Stimulated activated CD4-positive, alpha-beta T cell treated with anti-CD3 and anti-CD28 coated beads, TNF-alpha, amount 100 ng/mL, for 1 hour (primary cell): ENCODE measurements around the gene HSBP1L1.

Source experiments
- DNase-seq, 3 donors: peaks; one replicate each; pipeline ENCODE4 v3.0.0-alpha.2; 2020; ENCODE audit warnings: low read depth in 3 of 3, low spot score in 1 of 3

Gene HSBP1L1

DNA sequence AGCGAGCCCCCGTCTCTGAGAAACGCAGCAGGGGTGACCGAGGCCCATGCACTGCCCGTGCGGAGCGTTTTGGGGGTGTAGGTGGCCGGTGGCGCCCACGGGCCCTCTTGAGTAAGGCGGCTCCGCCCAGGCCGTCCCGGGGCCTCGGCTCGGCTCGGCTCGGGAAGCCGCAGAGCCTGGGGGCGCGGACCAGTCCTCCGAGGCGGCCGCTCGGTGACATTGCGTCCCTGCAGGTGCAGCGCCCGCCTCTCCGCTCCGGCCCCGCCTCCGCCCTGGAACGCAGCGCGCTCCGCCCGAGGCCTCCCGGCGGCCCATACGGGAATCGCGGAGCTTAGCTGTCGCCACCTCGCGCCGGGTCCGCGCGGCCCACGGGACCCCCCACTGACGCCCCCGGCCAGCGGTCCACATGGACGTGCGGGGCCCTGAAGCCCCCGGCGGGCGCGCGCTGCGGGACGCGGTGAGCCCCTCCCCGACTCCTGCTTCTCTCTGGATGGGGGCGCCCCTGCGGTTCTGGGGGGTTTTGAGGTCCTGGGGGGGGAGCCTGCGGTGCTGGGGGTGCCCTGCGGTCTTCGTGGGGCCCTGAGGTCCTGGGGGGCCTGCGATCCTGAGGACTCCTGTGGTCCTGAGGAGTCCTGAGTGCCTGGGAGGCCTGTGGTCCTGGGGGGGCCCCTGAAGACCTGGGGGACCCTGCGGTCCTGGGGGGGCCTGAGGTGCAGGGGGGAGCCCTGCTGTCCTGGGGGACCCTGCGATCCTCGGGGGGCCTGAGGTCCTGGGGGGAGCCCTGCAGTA is at the start of gene HSBP1L1:
Gene HSBP1L1, plus strand, starts transcription at position 314 of the 789 bp plus-strand sequence. Its CDS starts 93 bp downstream, at position 407.
- peak in 2 of 3 donors; percentile 26 to 38 for DNase-seq

DNA sequence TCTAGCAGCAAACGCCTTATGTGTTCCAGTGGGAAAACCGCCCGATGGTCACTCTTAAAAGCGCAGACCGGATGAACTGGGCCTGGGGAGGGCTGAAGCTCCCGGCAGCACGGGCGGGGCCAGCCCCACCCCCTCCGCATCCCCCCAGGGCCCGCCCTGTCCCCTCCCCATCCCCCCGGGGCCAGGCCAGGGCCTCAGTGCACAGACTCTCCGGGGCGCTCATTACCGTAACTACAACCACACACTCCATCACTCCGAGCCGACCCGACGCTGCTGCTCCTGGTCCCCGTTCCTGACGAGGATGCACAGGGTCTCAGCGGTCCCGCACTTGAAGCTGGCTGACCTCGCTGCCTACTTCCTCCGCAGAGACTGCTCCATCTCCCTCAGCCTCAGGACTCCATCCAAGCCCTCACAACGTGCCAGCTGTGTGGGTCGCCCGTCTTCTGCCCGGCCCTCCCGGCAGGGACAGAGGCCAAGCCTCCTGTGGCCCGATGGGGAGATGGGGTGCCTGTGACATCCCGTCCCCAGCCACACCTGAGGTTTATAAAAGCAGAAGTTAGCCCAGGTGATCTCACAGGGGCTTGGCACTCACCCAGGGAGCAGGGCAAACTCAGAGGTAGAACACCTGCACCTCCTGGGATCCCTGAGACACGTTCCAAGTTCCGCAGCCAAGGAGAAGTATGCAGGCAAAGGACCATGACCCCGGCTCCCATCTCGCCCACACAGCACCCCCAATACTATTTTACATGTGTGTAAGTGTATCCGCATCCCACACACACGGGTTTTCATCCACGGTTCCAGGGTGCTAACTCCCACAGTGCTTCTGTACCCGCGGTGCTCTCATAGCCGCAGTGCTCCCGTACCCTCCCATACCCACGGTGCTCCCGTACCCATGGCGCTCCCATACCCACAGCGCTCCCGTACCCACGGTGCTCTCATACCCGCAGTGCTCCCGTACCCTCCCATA is 49.0 kb upstream of the HSBP1L1 start:
- DNase-seq: no peak

DNA sequence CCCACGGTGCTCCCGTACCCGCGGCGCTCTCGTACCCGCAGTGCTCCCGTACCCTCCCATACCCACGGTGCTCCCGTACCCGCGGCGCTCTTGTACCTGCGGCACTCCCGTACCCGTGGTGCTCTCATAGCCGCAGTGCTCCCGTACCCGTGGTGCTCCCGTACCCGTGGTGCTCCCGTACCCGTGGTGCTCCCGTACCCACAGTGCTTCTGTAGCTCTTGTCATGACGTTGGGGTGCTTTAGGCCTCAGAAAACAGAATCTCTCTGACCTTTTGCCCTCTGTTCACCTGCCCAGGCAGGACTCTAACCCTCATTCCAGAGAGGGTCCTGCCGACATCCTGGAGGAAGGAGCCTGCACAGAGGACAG is 48.3 kb upstream of the HSBP1L1 start:
- DNase-seq: no peak

DNA sequence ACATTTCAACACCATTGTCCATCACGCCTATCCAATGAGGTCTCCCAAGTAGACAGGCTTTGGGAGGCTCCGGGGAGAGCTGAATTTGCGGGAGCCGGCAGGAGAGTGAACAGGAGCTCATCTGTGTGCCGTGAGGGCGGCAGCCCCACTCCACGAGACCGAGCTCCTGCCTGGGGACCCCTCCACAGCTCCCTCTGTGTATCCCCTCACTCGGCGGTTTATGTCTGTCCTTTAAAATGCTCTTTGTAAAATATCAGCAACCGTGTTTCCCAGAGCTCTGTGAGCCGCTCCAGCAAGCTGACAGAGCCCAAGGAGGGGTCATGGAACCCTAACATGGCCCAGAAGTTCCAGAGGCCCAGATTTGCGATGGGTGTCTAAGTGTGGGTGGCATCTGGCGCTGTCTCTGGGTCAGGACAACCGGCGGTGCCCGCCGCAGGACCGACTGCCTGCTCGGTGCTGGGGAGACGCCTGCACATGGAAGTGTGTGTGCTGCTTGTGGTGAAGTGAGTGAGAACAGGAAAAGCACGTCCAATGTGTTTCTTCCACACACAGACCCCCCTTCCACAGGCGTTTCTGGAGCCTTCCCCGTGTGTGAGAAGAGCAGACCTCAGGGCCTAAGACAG is 47.8 kb upstream of the HSBP1L1 start:
- no peak for DNase-seq

DNA sequence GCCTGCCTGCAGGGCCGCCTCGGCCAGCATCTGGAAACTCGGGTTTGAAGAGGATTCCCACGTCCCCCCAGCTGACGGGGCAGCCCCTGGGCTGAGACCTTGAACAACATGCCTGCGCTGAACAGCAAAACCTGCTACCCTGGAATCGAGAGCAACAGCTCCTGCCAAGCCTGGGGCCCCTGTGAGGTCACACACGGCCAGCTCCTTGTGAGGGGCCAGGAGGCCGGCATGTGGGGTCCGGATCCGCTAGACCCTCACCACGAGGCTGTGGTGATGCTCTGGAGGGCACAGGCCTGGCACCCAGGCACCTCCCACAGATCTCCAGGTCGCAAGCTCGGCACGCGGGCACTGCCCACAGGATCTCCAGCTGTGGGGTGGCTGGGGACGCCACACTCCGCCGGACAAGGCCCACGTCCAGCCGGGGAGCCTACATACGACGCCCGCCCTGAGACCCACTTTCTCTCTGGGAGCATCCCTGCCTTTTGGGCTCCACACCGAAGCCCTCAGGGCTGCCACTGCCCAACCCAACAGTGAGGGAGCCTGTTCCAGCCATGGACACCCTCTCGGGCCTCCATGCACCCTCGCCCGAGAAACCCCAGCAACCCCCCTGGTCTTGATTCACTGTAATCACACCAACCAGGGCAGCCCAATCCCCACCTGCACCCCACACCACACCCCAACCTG is 47.1 kb upstream of the HSBP1L1 start:
- DNase-seq: no peak

DNA sequence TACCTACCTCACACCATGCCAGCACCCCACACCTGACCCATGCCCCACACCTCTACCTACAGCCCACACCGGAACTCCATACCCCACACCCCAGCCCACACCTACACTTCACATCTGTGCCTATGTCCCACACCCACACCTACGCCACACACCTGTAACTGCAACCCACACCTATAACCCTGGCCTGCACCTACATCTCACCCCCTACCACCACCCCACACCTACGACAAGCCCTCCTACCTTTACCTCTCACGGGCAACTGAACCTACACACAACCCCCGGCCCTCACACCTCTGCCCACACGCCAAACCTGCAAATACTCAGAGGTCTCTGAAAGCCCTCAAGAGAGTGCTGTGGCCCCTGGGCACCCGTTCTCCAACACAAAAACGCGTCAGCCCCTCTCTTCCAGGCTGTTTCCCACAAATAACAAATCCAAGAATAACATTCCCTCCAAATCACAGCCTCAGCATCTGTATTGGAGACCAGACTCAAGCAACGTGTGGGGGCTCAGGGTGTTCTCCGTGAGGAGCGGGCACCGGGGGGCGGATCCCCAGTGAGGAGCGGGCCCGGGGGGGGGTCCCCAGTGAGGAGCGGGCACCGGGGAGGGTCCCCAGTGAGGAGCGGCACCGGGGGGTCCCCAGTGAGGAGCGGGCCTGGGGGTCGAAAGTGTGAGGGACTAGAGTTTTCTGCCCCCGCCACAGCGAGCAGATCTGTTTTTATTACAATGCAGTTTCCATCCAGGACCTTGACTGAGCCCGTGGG is 46.4 kb upstream of the HSBP1L1 start:
- DNase-seq: no peak

DNA sequence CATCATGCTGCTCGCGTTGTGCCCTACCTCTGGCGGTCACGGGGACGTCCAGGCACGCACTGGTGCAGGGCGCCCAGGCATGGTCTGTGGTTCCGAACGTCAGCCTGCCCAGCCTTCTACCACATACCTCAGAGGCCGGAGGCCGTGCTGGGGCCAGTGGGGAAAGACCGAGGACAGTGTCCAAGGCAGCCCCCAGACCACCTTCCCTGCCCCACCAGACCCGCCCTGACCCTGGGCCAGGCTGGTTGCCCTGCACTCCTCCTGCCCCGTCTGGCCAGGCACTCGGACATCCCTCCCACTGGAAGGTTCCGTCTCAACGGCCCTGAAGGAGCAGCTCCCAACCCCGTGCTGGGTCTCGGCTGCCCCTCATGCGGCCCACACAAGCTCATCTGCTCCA is 45.8 kb upstream of the HSBP1L1 start:
- no peak for DNase-seq

DNA sequence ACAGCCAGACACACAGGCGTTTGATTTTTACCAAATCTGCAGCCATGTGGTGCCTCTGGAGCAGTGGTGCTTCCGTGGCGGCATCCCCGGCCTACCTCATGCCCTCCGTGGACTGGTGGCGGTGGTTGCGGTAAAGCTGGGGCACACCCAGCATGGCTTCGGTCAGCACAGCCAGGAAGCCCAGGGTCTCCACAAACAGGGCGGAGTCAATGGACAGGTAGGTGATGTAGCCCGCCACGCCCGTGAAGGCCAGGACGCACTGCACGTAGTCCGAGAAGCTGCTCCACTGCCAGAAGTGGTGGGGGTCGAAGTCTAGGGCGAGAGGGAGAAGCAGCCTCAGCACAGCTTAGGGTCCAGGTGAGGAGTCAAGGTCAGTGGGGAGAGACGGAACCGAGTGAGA is 45.4 kb upstream of the HSBP1L1 start:
- no peak for DNase-seq

DNA sequence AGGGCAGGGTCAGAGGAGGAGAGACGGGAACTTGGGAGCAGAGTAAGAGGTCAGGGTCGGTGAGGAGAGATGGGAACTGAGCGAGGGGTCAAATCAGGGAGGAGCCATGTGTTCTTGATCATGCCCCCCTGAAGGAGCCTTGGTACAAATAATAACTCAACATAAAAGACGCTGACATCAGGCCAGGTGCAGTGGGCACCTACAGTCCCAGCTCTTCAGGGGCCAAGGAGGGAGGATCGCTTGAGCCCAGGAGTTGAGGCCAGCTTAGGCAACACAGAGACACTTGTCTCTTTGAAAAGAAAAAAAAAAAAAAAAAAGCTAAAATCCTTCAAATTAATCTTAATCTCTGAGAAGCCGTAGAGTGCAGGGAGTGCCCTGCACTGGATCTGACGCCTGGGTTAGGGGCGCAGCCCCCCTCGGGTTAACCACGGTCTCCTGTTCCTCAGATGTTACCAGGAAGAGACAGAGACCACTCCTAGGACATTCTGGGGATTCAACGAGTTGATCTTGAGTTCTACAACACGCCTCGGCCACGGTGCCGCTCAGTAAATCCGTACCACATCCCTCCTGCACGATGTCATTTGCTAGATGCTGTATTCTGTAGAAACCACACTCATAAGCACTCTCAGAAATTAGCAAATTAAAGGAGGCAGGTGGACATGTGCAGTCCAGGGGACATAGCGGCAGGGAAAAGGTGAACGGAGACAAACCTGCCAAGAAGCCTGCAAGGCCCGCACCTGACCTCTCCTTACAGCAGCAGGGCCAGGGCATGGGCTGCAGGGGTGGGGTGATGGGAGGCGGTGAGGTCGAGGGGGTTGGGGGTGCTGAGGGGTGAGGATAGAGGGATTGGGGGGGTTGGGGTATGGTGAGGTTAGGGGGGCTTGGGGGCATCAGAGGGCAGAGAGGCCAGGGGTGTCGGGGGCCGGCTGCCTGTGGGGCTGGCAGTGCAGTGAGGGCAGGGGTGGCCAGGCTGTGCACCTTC is 42.2 kb upstream of the HSBP1L1 start:
- no peak for DNase-seq

DNA sequence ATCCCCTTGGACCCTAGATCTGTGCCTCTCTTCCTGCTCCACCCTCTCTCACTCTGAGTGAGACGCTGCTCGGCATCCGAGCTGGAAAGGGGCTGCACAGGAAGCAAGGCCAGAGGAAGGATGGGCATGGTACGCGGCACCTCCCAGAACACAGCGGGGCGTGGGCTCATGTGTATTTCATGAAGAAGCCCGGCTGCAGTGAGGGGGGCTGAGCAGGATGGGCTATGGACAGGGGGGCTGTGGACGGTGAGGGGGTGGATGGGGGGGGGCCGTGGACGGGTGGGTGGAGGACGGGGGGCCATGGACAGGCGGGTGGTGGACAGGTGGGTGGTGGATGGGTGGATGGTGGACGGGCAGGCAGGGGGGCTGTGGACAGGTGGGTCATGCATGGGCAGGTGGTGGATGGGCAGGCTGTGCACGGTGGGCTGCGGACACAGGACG is 41.5 kb upstream of the HSBP1L1 start:
- no peak for DNase-seq

DNA sequence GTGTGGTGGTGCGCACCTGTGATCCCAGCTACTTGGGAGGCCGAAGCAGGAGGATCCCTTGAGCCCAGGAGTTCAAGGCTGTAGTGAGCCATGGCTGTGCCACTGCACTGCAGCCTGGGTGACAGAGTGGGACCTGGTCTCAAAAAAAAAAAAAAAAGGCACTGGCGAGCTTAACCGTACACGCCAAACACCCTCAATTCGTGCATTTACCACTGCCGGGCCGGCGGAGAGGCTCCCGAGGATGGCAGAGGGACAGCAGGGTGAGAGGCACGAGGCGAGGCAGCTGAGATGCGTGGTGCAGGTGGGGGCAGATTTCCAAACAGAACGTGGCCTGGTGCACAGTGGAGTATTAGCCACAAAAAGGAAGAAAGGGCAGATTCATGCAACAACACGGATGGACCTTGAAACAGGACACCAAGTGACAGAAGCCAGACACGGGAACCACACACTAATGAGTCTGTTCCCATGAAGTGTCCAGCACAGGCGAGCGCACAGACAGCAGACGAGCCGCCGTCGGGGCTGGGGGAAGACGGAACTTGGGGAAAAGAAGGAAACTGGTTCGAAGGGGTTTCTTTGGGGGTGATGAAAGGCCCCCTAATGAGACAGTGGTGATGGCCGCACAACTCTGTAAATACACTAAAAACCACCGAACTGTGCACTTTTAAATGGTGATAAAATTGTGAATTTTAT is 40.4 kb upstream of the HSBP1L1 start:
- no peak for DNase-seq

DNA sequence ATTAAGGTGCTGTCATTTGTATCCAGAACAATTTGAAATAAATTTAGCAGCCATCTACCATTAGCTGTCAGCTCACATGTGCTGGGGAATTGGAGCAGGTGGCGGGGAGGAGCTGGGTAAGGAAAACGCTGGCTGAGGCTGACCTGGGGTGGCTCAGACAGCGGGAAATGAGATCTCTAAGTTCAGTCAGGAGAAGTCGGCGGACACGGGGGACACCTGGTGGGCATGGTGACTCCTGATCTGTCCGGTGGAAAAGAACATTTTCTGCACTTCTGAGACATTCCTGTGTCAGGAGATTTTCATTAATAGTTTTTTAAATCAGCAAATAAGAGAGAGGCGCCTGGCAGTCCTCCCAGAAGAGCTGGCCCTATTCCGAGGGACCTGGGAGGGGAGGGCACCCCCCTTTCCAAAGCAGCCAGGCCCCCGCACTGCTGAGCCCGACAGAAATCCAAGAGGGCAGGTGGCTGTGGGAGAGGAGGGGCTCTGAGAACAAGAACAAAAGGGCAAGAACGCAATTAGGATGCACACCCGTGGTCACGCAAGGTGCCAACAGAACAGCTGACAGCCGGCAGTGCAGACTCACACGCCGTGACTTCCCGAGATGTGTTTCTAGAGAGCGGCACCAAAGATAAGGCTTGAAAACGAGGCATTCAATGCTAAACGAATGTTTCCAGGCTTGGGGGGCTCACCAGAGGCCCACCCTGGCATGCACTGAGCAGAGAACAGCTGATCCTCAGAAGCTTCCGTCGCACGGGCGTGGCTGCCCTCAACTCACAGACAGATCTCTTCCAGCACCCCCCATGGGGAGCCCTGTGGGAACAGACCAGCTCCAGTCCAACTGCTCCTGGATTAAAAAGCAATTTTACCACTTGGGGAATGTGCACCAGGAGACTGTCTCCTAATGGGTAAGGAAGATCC is 39.4 kb upstream of the HSBP1L1 start:
- DNase-seq: no peak

DNA sequence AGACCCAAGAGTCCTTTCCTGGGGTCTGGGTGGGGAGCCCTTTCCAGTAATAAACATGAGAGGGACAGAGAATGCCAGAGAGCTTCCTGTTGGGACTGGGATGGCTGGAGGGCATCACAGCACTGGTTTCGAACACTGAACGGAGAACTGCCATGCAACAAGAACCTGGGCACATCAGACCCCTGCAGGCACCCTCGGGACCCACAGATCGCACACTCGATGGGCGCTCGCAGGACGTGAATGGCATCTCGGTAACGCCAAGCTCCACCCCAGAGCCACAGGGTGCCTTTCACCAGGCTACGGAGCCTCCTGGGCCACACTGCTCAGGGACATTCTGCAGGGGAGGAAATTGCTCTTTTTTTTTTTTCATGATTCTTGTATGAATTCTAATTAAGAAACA is 38.1 kb upstream of the HSBP1L1 start:
- no peak for DNase-seq

DNA sequence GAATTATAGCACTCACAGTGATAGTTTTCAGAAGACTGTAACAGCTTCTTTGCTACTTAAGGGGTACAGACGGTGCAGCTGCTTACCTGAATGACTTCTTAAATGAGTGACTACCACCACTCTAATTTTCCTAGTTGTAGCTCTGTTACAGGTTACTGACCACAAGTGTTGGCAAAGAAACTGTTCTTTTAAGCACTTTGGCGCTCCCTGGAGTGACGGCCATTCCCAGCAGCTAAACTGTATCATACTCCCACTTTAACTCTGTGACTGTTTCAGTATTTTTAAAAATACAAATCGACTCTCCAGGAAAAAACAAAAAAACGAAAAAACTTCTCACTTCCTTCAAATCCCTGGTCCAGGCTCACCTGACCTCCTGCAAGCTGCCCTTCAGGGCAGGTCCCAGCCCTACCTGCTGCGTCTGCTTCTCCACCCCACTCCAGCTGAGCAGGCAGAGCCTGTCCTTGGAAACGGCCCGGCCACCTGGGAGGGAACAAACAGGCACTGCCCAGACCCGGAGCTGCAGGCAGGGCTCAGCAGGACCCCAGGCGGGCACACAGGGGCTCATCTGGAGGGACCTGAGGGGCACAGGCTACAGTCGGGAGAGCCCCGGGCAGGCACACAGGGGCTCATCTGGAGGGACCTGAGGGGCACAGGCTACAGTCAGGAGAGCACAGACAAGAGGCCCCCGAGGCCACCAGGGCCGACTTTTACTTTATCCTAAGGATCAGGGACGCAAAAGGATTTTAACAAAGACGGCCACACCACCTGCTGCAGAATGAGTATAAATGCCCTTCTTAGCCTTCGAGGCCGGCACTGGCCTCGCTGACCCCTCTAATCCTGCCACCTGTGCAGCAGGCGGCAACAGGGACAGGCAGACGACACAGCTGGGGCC is 37.5 kb upstream of the HSBP1L1 start:
- DNase-seq: no peak

DNA sequence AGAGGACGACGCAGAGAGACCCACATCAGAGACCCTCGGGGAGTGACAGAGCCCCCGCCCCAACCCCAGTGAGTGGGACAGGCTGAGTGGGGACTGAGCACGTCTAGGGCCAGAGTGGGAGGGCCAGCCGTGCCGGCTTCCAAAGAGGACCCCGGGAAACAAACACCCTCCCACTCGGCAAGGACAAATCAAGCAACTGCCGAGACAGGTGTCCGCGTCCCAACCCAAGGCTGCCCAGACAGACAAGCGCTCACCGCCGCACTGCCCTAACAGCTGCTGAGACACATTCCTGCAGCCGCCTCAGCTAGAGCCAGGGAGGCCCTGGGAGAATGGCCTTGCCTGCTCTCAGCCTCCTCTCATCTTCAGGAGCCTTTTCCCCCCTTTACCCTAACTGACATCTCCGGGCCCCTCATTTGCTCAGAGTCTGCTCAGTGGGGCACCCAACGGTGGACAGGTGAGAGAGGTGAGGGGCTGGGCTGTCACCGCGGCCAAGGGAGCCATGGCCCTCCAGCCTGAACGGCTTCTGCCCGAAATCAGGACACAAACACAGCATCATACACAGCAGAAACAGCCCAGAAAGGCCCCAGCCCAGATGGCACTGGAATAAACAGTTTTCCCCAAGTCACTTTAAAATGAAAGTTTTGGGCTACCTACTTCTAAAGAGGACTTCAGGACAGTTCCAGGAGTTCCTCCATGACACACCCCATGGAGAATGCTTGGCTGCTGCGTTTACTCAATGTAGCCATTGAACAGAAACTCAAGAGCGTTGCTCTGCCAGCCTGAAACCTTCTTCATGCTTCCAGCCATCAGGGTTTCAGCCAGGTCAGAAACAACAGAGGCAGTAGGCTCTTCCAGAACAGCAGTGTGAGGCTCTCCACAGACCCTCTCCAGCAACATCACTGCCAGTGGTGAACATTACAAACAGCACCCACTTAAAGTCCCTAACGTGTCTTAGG is 36.6 kb upstream of the HSBP1L1 start:
- DNase-seq: no peak
